HG03280 (cell line): Measurements from ENCODE around the gene MEFV.
"Not testable (repeated sequence)": the region's sequence is repeated elsewhere in the genome, so short reads cannot be mapped to it uniquely, and the experiment has no call there.

Experiments used
- ATAC-seq: cut with Tn5 transposase; IDR thresholded peaks from one replicate; pipeline ENCODE4 v1.9.1; 2021; ENCODE audit warnings: mild to moderate bottlenecking, moderate library complexity; ENCODE audit not compliant: unreplicated experiment

The MEFV gene

GRCh38 chr16:3220839-3221238 is 35.6 kb downstream of the MEFV start:
- ATAC-seq: no peak

- ATAC-seq: no peak
Measured at GRCh38 chr16:3216263-3216640, 40.2 kb downstream of the MEFV start.

DNA sequence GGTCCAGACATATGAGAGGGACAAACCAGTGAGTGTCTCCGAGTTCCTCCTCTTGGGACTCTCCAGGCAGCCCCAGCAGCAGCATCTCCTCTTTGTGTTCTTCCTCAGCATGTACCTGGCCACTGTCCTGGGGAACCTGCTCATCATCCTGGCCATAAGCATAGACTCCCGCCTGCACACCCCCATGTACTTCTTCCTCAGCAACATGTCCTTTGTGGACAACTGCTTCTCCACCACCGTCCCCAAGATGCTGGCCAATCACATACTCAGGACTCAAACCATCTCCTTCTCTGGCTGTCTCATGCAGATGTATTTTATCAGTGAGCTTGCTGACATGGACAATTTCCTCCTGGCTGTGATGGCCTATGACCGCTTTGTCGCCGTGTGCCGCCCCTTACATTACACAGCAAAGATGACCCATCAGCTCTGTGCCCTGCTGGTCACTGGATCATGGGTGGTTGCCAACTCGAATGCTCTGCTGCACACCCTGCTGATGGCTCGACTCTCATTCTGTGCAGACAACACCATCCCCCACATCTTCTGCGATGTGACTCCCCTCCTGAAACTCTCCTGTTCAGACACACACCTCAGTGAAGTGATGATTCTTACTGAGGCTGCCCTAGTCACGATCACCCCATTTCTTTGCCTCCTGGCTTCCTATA is 40.7 kb downstream of the MEFV start:
- no peak for ATAC-seq

GRCh38 chr16:3214904-3215600 is 41.4 kb downstream of the MEFV start:
- no peak for ATAC-seq

DNA sequence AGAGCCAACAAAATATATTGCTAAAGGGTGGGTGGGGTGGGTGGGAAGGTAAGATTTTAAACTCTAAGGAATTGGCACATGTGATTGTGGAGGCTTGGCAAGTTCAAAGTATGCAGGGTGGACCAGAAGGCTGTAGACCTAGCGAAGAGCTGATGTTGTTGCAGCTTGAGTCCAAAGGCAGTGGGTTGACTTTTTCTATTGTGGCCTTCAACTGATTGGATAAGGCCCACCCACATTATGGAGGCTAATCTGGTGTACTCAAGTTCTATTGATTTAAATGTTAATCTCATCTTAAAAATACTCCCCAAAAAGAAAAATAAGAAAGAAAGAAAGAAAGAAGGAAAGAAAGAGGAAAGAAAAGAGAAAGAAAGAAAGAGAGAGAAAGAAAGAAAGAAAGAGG is 43.9 kb downstream of the MEFV start:
- no peak for ATAC-seq

DNA sequence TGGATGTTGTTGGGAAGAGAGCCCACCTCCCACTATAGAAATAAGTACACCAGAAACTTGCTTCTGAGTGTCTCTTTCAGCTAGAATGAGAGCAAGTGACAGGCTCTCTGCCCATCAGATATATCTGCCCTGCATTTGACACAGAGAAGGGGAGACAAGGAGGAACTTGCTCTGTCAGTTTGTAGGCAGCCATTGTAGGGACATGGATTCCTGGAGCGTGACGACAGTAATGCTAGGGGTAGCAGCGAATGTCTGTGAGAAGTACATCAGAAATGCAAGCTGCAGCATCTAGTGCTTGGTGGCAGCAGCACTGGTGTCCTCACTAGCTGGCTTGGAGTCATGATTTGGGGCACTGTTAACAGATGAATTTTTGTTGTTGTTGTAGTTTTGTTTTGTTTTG is 44.4 kb downstream of the MEFV start:
- no peak for ATAC-seq

GRCh38 chr16:3207086-3207953 is 49.1 kb downstream of the MEFV start:
- ATAC-seq: no peak

- ATAC-seq: not testable (repeated sequence)
Measured at GRCh38 chr16:3205939-3206338, 50.5 kb downstream of the MEFV start.

DNA sequence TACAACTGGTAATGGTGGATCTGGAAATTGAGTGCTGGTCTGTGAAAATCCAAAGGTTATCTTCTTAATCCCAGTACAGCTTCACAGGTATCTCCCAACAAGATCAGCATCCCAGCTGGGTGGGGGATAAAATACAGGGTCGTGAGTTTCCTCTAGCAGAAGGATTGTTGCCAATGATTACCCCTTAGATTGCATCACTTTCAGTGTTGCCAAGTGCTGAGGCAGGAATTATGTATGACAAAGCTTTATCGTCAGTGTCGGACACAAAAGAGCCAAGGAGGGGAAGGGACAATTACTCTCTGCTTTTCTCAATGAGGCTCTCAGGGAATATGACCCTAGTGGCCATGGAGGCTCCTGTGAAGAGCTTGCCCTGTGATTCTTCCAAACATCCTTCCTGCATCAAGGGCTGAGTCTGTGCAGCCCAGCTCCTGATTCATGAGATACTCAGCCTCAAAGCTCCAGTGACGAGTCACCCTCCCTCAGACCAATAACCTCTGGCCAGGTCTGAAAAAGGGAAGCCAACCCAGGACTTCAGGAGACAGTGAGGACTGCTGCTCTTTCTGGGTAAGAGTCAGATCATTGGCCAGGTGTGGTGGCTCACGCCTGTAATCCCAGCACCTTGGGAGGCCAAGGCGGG is 53.4 kb downstream of the MEFV start:
- ATAC-seq: no peak

- no peak for ATAC-seq
Measured at GRCh38 chr16:3198334-3199072, 57.9 kb downstream of the MEFV start.

DNA sequence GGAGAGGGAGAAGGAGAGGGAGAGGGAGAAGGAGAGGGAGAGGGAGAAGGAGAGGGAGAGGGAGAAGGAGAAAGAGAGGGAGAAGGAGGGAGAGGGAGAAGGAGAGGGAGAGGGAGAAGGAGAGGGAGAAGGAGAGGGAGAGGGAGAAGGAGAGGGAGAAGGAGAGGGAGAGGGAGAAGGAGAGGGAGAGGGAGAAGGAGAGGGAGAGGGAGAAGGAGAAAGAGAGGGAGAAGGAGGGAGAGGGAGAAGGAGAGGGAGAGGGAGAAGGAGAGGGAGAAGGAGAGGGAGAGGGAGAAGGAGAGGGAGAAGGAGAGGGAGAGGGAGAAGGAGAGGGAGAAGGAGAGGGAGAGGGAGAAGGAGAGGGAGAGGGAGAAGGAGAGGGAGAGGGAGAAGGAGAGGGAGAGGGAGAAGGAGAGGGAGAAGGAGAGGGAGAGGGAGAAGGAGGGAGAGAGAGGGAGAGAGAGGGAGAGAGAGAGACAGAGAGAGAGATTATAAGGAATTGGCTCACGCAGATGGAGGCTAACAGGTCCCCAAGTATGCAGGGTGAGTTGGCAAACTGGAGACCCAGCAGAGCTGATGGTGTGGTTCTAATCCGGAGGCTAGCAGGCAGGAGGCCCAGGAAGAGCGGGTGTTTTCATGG is 58.6 kb downstream of the MEFV start:
- ATAC-seq: not testable (repeated sequence)

GRCh38 chr16:3195975-3196374 is 60.5 kb downstream of the MEFV start:
- ATAC-seq: no peak

DNA sequence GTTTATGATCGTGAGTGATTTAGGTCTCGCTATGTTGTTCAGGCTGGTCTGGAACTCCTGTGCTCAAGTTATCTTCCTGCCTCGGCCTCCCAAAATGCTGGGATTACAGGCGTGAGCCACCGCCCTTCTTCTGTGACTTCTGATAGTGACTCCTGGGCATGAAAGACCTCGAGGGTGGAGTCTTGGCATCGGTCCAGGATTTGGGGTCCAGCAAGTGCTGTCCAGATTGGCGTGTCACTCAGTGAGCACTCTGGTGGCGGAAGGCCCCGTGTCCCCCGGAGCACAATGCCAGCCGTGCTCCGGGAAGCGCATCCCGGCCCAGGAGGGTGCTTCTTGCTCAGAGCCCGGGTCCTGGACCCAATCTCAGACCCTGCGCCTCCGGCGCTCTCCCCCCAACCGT is 61.6 kb downstream of the MEFV start:
- ATAC-seq: no peak

DNA sequence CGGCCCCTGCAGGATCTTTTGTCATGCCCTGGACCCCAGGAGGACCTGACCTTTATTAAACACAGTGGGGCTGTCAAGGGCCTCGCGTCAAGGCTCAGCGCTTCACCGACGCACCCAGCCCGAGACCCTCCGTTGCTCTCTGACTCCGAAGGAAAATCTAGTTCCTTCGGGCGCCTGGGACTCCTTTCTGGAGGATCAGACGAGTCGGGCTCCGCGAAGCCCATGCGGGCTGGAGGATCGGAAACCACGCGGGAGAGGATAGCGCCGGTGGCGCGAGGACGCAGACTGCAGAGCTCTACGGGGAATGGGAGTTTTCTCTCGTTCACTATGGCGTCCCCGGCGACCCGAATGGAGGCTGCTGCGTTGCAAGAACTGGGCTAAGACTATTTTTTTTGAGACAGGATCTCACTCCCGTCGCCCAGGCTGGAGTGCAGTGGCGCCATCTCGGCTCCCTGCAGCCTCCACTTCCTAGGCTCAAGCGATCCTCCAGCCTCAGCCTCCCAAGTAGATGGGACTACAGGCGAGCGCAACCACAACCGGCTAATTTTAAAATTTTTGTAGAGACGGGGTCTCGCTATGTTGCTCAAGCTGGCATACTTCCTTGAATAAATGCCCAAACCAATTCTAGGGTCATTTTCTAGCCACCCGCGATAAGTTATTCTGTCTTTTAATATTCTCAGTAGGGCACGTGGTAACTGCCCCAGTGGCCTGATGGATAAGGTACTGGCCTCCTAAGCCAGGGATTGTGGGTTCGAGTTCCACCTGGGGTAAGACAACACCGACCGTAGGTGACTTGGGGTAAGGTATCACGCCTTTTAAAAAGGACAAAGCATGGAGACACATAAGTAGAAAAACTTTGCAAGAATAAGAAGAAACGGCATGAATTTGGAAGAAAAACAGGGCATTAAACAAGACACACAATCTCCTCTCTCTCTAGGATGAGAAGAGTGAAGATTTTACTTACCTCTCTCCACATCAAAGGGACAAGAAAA is 62.9 kb downstream of the MEFV start:
- no peak for ATAC-seq

DNA sequence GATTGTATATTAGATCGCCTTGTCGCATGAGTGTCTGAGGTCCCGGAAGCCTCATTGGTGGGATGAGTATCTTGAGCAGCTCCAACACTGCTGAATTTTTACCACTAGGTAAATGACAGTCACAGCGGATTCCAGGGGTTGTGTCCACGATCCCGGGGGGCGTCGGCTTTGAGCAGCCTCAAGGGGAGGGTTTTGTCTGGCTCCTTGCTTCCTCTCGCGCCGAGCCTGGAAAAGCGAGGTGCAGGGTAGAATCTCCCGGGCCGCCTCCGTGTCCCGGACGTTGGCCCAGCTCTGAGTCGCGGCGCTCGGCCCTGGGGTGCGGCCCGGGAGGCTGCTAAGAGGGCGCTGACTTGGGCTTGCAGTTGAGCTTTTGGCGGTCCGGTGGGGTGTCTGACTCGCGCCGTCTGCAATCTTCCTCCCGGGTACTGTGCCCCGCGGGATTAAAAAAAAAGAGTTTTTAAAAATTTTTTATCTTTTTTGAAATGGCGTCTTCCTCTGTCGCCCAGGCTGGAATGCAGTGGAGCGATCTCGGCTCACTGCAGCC is 63.9 kb downstream of the MEFV start:
- no peak for ATAC-seq
